Prostate gland (tissue), 2 donors: ENCODE results near the gene ZNF511. TPM values are rescaled to one million over a fixed set of nuclear protein-coding genes. Genes with fewer than 3 reads are reported as not detected.
A peak's percentile ranks its signal among the peaks of the same experiment; 100 is the strongest.

Experiments used
- DNase-seq: peaks from one replicate; pipeline ENCODE4 v3.0.0-alpha.2; 2019; ENCODE audit warnings: low spot score
- H3K27ac ChIP-seq, 2 donors: fragments of 200-600 bp; sonication (generic); 2 replicates each; pipeline ENCODE4 v1.5.1; 2017 to 2019
- H3K27me3 ChIP-seq: fragments of 200-600 bp; sonication (generic); replicated peaks from 2 replicates; pipeline ENCODE4 v1.5.1; 2019; ENCODE audit not compliant: insufficient read depth
- H3K36me3 ChIP-seq, 2 donors: fragments of 200-600 bp; sonication (generic); 1 replicate in 1 of 2; 2 replicates in 1 of 2; pipeline versions ENCODE4 v1.5.1 to v1.8.1; 2017 to 2019
- H3K4me1 ChIP-seq: fragments of 200-600 bp; sonication (generic); replicated peaks from 2 replicates; pipeline ENCODE4 v1.5.1; 2019
- H3K4me3 ChIP-seq, 2 donors: fragments of 200-600 bp; sonication (generic); 2 replicates each; pipeline ENCODE4 v1.5.1; 2017 to 2019
- H3K9me3 ChIP-seq: fragments of 200-600 bp; sonication (generic); 2 replicates; pipeline ENCODE4 v1.5.1; 2017
- POLR2A ChIP-seq: fragments of 450-650 bp; IDR thresholded peaks from one replicate; pipeline ENCODE4 v1.6.1; 2016; ENCODE audit warnings: antibody characterized with exemption, mild to moderate bottlenecking
- POLR2AphosphoS5 ChIP-seq: sonication (generic); formaldehyde crosslinking; IDR thresholded peaks from one replicate; pipeline ENCODE4 v1.6.1; 2017; ENCODE audit warnings: antibody characterized with exemption
- WGBS: methylation state at CpG from one replicate; pipeline ENCODE4 v1.1.5; 2018; 5-methylcytosine and 5-hydroxymethylcytosine counted together
- intact Hi-C: fragments of 100-400 bp; cut with DNase I; formaldehyde crosslinking; loops from one replicate; pipeline ENCODE4 v1.14.2; 2022
- total RNA-seq, 2 donors: library from RNA; depleted of rRNA; stranded (reverse); fragments of >200 nt; gene quantifications; one replicate each; pipeline ENCODE4 v1.1.0, GENCODE V29; 2016
- TF ChIP-seq, protein P1 (sequence below), 4 experiments: fragments of 200-600 bp in 2 of 4; fragments of 450-650 bp in 2 of 4; sonication (generic) in 2 of 4; IDR thresholded peaks; 1 replicate in 3 of 4; 2 replicates in 1 of 4; pipeline ENCODE4 v1.5.1; 2016 to 2019; ENCODE audit warnings: antibody characterized with exemption in 4 of 4, mild to moderate bottlenecking in 2 of 4, moderate library complexity in 2 of 4

Gene ZNF511
- total RNA-seq, 2 donors from 2014 or later, result 52.8 to 57.6 TPM

GRCh38 chr10:133332936-133333699, 24.4 kb downstream of the ZNF511 start:
- TF ChIP-seq POLR2A, result no peak
- TF ChIP-seq, protein P1, sequence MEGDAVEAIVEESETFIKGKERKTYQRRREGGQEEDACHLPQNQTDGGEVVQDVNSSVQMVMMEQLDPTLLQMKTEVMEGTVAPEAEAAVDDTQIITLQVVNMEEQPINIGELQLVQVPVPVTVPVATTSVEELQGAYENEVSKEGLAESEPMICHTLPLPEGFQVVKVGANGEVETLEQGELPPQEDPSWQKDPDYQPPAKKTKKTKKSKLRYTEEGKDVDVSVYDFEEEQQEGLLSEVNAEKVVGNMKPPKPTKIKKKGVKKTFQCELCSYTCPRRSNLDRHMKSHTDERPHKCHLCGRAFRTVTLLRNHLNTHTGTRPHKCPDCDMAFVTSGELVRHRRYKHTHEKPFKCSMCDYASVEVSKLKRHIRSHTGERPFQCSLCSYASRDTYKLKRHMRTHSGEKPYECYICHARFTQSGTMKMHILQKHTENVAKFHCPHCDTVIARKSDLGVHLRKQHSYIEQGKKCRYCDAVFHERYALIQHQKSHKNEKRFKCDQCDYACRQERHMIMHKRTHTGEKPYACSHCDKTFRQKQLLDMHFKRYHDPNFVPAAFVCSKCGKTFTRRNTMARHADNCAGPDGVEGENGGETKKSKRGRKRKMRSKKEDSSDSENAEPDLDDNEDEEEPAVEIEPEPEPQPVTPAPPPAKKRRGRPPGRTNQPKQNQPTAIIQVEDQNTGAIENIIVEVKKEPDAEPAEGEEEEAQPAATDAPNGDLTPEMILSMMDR (IDR thresholded peaks at IDR 0.05), result no peak
- TF ChIP-seq POLR2AphosphoS5, result no peak
- intact Hi-C loops, result loop anchor here (5.0 kb wide), 1 partner anchor 184 kb away; no protein-coding TSS in a partner anchor
- Histone ChIP-seq H3K4me3 (no peak overlapping the region), H3K27me3 (peaks cover 23% of the 10 kb centered on the region), H3K9me3 (no peaks in the 10 kb centered on the region), H3K4me1 (peaks cover 15% of the 10 kb centered on the region), H3K36me3 (no peaks in the 10 kb centered on the region), H3K27ac (no peak overlapping the region)
- no peak for DNase-seq
- 76% methylated on average over 30 of the region's 30 CpGs for WGBS

- Histone ChIP-seq H3K27me3 (peaks cover 23% of the 10 kb centered on the region), H3K9me3 (no peaks in the 10 kb centered on the region), H3K4me3 (peak overlapping the region; percentile 11 to 14), H3K27ac (no peak overlapping the region), H3K36me3 (no peaks in the 10 kb centered on the region), H3K4me1 (peaks cover 15% of the 10 kb centered on the region)
- TF ChIP-seq, protein P1 (IDR thresholded peaks at IDR 0.05), result no peak
- TF ChIP-seq POLR2AphosphoS5 (no peak), POLR2A (no peak)
- 15% methylated on average over 51 of the region's 51 CpGs for WGBS
- intact Hi-C loops, result loop anchor here (5.0 kb wide), 1 partner anchor 183 kb away; no protein-coding TSS in a partner anchor
- no peak for DNase-seq
These were observed 26.0 kb downstream of the ZNF511 start for GRCh38 chr10:133334503-133335245.

DNA sequence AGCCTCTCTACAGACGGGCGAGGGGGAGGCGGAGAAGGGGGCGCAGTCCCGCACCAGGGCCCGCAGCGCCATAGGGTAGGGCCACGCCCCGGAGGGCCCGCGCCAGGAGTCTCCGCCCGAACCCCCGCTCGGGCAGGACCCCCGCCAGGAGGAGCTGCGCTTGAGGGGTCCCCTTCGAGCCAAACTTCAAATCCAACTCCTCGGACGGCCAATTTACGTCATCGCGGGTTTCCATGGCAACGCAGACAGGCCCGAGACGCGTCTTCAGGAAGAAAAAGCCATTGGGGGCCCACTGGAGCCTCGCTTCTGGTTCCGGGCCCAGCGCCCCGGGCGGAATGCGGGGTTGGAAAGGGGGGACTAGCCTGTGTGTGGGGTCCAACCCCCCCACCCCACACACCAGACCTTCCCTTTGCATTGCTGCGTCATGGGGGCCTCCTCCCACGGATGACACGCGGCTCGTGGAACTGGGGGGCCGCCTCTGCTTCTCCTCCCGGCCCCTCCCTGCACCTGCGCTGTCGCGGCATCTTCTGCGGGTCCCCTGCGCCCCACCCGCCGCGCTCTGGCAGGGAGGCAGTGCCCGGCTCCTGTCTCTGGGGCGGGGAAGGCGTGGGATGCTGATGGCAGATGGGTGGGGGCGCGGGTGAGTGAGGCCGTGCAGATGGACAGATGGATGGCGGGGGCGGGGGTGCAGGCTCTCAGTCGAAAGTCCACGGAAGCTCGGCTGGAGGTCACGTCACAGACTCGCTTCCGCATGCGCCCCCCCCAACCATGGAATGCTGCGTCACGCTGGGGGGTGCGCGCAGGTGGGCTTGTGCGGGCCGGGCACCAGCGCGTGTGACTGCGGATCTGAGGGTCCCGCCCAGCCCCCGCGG, 26.8 kb downstream of the ZNF511 start:
- Histone ChIP-seq H3K36me3 (no peaks in the 10 kb centered on the region), H3K4me1 (peaks cover 15% of the 10 kb centered on the region), H3K9me3 (no peaks in the 10 kb centered on the region), H3K27me3 (peaks cover 24% of the 10 kb centered on the region), H3K4me3 (peak overlapping the region; percentile 11 to 14), H3K27ac (no peak overlapping the region)
- WGBS, result under 1% methylated on average over 56 of the region's 75 CpGs
- intact Hi-C loops, result no loop called here
- no peak for TF ChIP-seq POLR2AphosphoS5
- TF ChIP-seq, protein P1 (IDR thresholded peaks at IDR 0.05), result no peak
- DNase-seq, result no peak

DNA sequence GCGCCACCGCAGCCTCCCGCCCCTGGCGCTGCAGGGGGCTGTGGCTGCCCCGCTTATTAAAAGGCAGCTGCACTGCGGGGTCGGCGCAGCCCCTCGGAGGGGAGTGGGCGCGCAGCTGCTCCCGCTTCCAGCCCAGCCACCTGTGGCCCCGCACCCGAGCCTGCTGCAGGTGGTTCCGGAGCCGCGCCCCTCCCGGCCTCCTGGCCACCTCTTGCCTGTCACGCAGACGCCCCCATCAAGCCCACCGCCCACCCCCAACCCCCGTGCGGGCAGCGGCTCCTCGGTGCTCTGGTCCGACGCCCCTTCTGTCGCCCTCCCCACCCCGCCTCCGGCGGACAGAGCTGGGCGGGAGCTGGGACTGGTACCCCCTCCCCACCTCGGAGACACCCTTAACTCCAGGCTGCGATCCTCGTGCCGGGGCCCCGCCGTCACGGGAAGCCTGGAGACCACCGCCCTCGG, 27.4 kb downstream of the ZNF511 start:
- Histone ChIP-seq H3K36me3 (no peaks in the 10 kb centered on the region), H3K4me1 (peaks cover 15% of the 10 kb centered on the region), H3K4me3 (peak overlapping the region; percentile 11 to 14), H3K27ac (no peak overlapping the region), H3K27me3 (peaks cover 24% of the 10 kb centered on the region), H3K9me3 (no peaks in the 10 kb centered on the region)
- intact Hi-C loops, result no loop called here
- 10% methylated on average over 9 of the region's 41 CpGs for WGBS
- no peak for TF ChIP-seq POLR2AphosphoS5
- TF ChIP-seq POLR2A, result no peak
- TF ChIP-seq, protein P1 (IDR thresholded peaks at IDR 0.05), result no peak
- no peak for DNase-seq
